ENCODE measurements around the gene FMNL2.

The FMNL2 gene

GRCh38 chr2:152339556-152340286, 4.7 kb downstream of the FMNL2 start:
- no peak for DNase-seq (ENCODE audit: low read depth)

- no peak for DNase-seq (ENCODE audit: low read depth)
Observed at GRCh38 chr2:152342259-152343046, 7.5 kb downstream of the FMNL2 start.

- no peak for DNase-seq (ENCODE audit: low read depth)
Observed at GRCh38 chr2:152343426-152343825, 8.5 kb downstream of the FMNL2 start.

GRCh38 chr2:152344579-152345195, 9.7 kb downstream of the FMNL2 start:
- no peak for DNase-seq (ENCODE audit: low read depth)

- DNase-seq (ENCODE audit: low read depth) = no peak
Observed at GRCh38 chr2:152347076-152347475, 12.1 kb downstream of the FMNL2 start.

- no peak for DNase-seq (ENCODE audit: low read depth)
Observed at GRCh38 chr2:152348388-152348787, 13.4 kb downstream of the FMNL2 start.

- no peak for DNase-seq (ENCODE audit: low read depth)
Observed at GRCh38 chr2:152349416-152349815, 14.4 kb downstream of the FMNL2 start.

GRCh38 chr2:152350155-152350679, 15.2 kb downstream of the FMNL2 start:
- DNase-seq (ENCODE audit: low read depth) = no peak

- no peak for DNase-seq (ENCODE audit: low read depth)
Observed at GRCh38 chr2:152352616-152353015, 17.6 kb downstream of the FMNL2 start.

GRCh38 chr2:152353364-152353763, 18.4 kb downstream of the FMNL2 start:
- no peak for DNase-seq (ENCODE audit: low read depth)

GRCh38 chr2:152354069-152354755, 19.2 kb downstream of the FMNL2 start:
- no peak for DNase-seq (ENCODE audit: low read depth)

GRCh38 chr2:152354909-152355308, 19.9 kb downstream of the FMNL2 start:
- no peak for DNase-seq (ENCODE audit: low read depth)

GRCh38 chr2:152355409-152355831, 20.4 kb downstream of the FMNL2 start:
- no peak for DNase-seq (ENCODE audit: low read depth)

- DNase-seq (ENCODE audit: low read depth) = no peak
Observed at GRCh38 chr2:152359573-152360363, 24.8 kb downstream of the FMNL2 start.

GRCh38 chr2:152363936-152364335, 29.0 kb downstream of the FMNL2 start:
- DNase-seq (ENCODE audit: low read depth) = no peak

GRCh38 chr2:152367547-152368390, 32.8 kb downstream of the FMNL2 start:
- no peak for DNase-seq (ENCODE audit: low read depth)

- no peak for DNase-seq (ENCODE audit: low read depth)
Observed at GRCh38 chr2:152369176-152369860, 34.3 kb downstream of the FMNL2 start.

GRCh38 chr2:152370783-152371182, 35.8 kb downstream of the FMNL2 start:
- no peak for DNase-seq (ENCODE audit: low read depth)

GRCh38 chr2:152372438-152372984, 37.5 kb downstream of the FMNL2 start:
- no peak for DNase-seq (ENCODE audit: low read depth)

Data from activated T-helper 9 cell treated with anti-CD3 and anti-CD28 coated beads, Interleukin-2, amount 50 U/mL, for 16 hours (primary cell).